KMS-11 (cell line): ENCODE data around the gene VAPB.

Experiments
- H2AFZ ChIP-seq: fragments of 200-600 bp; sonication (generic); 2 replicates; pipeline ENCODE4 v1.6.1; 2016; ENCODE audit warnings: antibody characterized with exemption, mixed run types, low read depth
- H3K27ac ChIP-seq: fragments of 200-600 bp; sonication (generic); 2 replicates; pipeline ENCODE4 v1.6.1; 2016; ENCODE audit warnings: mild to moderate bottlenecking, mixed run types
- H3K27me3 ChIP-seq: fragments of 200-600 bp; sonication (generic); 2 replicates; pipeline ENCODE4 v1.6.1; 2017; ENCODE audit warnings: mild to moderate bottlenecking, low read depth, mixed run types, moderate library complexity; ENCODE audit not compliant: insufficient read depth
- H3K36me3 ChIP-seq: fragments of 200-600 bp; sonication (generic); 2 replicates; pipeline ENCODE4 v1.6.1; 2017; ENCODE audit warnings: mild to moderate bottlenecking, mixed run types; ENCODE audit not compliant: insufficient read depth
- H3K4me1 ChIP-seq: fragments of 200-600 bp; sonication (generic); 2 replicates; pipeline ENCODE4 v1.6.1; 2016; ENCODE audit warnings: mild to moderate bottlenecking, low read depth, mixed run types; ENCODE audit not compliant: poor library complexity, severe bottlenecking
- H3K4me2 ChIP-seq: fragments of 200-600 bp; sonication (generic); 2 replicates; pipeline ENCODE4 v1.7.0; 2016; ENCODE audit warnings: mild to moderate bottlenecking, mixed run types
- H3K4me3 ChIP-seq: fragments of 200-600 bp; sonication (generic); IDR thresholded peaks from 2 replicates; pipeline ENCODE4 v1.6.1; 2017; ENCODE audit warnings: low read depth, low read length, mixed read lengths; ENCODE audit not compliant: insufficient read depth
- H3K79me2 ChIP-seq: fragments of 200-600 bp; sonication (generic); 2 replicates; pipeline ENCODE4 v1.6.1; 2016; ENCODE audit warnings: low read depth, mixed run types; ENCODE audit not compliant: insufficient read depth
- H3K9ac ChIP-seq: fragments of 200-600 bp; sonication (generic); 2 replicates; pipeline ENCODE4 v1.6.1; 2016; ENCODE audit warnings: mild to moderate bottlenecking, mixed run types
- H4K20me1 ChIP-seq: fragments of 200-600 bp; sonication (generic); 2 replicates; pipeline ENCODE4 v1.6.1; 2016; ENCODE audit warnings: mild to moderate bottlenecking, mixed run types; ENCODE audit not compliant: insufficient read depth
- TF ChIP-seq, protein P1 (sequence below): fragments of 200-600 bp; sonication (generic); conservative IDR thresholded peaks from 2 replicates; pipeline ENCODE4 v1.6.1; 2017; ENCODE audit warnings: low read depth, mild to moderate bottlenecking, antibody characterized with exemption, low read length, moderate library complexity, mixed read lengths

VAPB gene

DNA sequence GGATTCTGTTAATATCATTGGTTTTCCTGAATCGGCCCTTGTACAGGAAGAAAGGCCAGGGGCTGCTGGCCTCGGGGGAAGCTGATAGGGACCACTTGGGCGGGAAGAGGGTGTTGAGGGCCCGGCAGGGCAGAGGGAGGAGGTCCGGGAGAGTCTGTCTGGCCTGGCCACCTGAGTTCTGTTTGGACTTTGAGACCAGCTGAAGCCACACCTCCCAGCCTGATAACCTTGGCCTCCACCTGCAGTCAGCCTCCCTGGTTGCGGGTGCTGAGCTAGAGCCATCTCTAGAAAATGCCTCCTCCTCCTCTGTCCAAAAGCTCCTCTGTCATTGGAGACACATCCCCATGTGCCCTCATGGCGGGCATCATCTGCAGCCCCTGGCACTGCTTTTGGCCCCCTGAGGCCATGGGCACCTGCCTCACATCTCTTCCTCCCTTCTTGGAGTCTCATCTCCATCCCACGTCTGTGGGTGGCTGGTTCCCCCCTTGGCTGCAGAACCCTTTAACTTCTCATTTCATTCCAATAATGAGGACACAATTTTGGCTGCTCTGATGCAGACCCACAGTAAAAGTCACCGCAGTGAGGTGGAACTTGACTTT, 109.5 kb downstream of the VAPB start:
- no peaks in the 10 kb centered on the region; the same call in 1 of the 2 replicates for H3K27me3 ChIP-seq

DNA sequence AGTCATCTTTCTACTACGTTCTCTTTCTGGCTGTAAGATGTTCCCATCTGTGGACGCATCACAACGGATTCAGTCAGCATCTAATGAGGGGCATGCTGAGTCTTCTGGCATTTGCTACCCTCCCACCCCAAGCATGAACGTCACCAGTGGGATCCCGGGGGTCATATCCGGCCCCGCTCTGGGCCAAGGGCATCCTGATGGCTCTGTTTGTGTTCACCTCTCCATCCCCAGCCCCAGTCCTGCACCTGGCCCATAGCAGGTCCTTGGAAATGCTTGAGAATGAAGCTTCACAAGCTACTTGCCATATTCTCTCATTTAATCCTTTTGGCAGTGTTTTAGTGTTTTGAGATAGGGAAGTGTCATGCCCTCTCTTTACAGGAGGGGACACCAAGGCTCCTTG, 111.2 kb downstream of the VAPB start:
- Histone ChIP-seq H2AFZ (no peak overlapping the region), H3K27ac (no peak overlapping the region), H3K79me2 (no peaks in the 10 kb centered on the region), H3K4me3 (no peak overlapping the region), H3K36me3 (no peaks in the 10 kb centered on the region), H3K9ac (no peak overlapping the region), H3K4me2 (no peak overlapping the region), H3K4me1 (no peaks in the 10 kb centered on the region), H4K20me1 (no peaks in the 10 kb centered on the region), H3K27me3 (no peaks in the 10 kb centered on the region; the same call in 1 of the 2 replicates)
- TF ChIP-seq, protein P1, sequence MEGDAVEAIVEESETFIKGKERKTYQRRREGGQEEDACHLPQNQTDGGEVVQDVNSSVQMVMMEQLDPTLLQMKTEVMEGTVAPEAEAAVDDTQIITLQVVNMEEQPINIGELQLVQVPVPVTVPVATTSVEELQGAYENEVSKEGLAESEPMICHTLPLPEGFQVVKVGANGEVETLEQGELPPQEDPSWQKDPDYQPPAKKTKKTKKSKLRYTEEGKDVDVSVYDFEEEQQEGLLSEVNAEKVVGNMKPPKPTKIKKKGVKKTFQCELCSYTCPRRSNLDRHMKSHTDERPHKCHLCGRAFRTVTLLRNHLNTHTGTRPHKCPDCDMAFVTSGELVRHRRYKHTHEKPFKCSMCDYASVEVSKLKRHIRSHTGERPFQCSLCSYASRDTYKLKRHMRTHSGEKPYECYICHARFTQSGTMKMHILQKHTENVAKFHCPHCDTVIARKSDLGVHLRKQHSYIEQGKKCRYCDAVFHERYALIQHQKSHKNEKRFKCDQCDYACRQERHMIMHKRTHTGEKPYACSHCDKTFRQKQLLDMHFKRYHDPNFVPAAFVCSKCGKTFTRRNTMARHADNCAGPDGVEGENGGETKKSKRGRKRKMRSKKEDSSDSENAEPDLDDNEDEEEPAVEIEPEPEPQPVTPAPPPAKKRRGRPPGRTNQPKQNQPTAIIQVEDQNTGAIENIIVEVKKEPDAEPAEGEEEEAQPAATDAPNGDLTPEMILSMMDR = no peak

More for the DNA sequence above, 109.5 kb downstream of the VAPB start:
- Histone ChIP-seq H3K36me3 (no peaks in the 10 kb centered on the region), H2AFZ (no peak overlapping the region), H3K79me2 (no peaks in the 10 kb centered on the region), H4K20me1 (no peaks in the 10 kb centered on the region), H3K4me2 (no peak overlapping the region), H3K4me1 (no peaks in the 10 kb centered on the region), H3K9ac (no peak overlapping the region), H3K4me3 (no peak overlapping the region), H3K27ac (no peak overlapping the region)
- TF ChIP-seq, protein P1 = no peak
